DMS53 treated with DMSO at 0.1 percent for 48 hours (cell line): ENCODE results near the gene LIN7A.
"Not testable (repeated sequence)": the region's sequence is repeated elsewhere in the genome, so short reads cannot be mapped to it uniquely, and the experiment has no call there.

ENCODE experiments used
- DNase-seq: peaks from one replicate; lab custom pipeline; 2025; ENCODE audit not compliant: unreplicated experiment; lab: John Stamatoyannopoulos, UW

LIN7A gene

DNA sequence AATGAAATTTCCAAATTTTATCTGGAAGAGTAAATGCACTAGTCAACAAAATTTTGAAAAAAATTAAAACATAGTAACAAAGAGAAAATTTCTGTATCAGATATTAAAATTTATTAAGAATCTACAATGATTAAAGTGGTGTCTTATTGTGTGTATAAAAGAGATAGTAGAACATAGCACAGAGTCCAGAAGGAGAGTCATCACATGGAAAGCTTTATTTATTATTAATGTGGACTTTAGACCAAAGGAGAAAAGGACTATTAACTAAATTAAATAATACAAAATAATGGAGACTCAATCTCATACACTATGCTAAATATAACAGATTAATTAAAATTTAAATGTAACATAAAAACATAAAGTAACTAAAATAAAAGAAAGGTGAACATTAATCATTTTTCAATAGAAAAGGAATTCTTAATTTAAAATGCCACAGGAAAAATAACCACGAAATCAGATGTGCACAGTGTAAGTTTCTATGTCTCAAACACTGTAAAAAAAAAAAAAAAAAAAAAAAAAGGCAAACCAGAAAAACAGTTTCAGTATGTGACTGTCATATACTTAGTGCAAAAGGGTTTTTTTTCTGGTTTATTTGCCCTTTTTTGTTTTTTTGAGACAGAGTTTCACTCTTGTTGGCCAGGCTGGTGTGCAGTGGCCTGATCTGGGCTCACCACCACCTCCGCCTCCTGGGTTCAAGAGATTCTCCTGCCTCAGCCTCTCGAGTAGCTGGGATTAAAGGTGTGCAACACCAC lies 125.6 kb downstream of the LIN7A start:
- no peak for DNase-seq

DNA sequence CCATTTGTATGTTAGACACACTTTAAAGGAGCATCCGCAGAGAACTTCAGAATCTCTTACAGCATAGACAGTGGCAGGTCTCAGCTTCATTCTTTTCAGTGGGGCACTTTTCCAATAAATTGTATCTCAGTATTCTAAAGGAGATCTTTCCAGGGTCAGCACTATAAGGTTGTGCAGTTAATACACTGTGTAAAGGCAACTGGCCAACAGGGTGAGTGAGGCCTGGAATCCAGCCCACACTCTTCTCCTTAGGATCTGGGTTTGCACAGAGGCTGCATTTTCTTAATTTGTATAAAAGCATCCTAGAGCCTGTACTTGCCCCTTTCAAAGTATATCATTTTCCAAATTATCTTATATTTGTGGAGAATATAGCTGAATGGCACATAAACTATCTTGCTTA lies 126.9 kb downstream of the LIN7A start:
- DNase-seq, result no peak

DNA sequence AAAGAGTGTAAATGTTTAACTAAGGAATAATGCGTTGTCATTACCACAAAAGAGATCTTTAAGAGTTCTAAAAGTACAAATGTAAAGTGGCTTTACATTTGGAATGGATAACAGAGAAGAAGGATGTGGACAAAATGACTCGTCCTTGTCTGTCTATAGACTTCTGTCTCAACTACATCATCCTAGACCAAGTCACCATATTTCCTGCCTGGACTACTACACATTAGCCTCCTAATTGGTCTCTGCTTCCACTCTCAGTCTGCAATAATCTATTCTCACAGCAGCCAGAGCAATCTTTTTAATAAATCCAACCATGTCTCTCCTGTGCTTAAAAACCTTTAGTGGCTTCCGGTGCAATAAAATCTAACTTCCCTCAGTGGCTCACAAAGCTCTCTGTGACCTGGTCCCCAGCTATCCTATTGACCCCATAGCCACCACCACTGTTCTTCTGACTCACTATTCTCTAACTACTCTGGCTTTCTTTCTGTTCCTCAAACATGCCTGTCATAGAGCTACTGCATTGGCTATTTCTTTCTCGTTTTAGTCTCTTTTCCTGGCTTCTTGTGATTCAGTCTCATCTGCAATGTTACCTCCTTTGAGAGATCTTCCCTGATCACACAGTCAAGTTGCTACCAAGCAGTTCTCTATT lies 130.0 kb downstream of the LIN7A start:
- no peak for DNase-seq

DNA sequence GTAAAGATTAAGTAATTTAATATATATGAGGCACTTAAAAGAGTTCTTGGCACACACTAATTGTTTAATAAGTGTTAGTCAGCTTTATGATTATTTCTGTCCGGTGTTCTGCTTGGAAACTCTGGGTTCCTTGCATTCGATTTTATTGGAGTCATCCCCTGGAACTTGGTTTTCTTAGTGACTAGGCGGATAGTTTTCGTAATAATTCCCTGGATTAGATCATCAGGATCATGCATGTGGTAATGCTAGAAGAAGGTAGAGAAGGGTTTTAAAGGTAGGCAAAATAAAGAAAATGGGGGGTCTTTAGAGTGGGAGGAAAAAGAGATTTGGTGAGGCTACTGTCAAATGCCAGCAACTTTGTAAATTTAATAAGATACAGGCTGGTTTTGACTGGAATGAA lies 132.6 kb downstream of the LIN7A start:
- no peak for DNase-seq

DNA sequence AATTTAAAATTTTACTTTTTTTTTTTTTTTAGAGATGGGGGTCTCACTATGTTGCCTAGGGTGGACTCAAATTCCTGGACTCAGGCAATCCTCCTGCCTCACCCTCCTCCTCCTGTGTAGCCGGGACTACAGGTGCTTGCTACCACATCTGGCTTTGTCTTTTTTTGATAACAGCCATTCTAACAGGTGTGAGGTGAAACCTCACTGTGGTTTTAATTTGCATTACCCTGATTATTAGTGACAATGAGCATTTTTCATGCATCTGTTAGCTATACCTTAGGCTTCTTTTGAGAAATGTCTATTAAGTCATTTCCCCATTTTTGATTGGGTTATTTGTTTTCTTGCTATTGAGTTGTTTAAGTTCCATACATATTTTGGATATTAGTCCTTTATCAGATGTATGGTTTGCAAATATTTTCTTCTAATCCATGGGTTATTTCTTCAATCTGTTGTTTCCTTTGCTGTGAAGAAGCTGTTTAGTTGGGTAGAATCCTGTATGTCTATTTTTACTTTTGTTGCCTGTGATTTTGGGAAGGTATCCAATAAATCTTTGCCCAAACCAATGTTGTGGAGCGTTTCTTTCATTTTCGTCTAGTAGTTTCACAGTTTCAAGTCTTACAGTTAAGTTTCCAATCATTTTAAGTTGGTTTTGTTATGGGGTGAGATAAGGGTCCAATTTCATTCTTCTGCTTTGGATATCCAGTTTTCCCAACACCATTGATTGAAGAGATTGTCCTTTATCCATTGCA lies 134.9 kb downstream of the LIN7A start:
- no peak for DNase-seq

DNA sequence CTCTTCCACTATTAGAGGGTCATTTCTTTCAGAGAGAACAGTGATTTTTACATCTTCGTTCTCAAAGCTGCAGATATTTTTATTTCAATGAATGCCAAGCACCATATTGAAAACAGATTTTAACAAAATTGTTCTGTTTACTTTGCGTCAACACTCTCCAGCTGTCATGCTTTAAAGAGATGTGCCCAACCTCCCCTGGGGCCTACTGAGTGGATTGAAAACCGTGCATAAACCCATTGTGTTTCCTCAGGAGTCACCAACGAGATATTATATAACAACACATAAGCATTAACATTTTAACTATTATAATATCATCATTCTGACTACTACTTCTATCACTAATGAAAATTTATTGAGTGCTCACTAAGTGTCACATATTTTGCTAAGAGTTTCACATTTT lies 139.5 kb downstream of the LIN7A start:
- no peak for DNase-seq

DNA sequence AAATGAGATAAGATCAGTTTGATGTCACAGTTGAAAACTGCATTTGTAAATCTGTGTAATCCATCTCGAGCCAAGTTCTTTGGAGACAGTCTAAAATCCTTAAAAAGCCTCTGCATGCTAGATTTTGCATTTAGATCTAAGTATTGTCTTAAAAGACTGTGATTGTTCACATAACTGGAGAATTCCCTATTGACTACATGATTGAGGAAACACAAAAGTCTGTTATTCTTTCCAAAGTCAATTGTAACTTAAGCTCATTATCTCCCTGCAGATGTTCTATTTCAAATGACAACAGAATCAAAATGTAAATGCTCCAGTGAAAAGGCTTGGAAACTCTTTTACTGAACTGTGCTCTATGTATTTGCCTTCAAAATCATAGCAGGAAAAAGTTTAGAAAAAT lies 143.2 kb downstream of the LIN7A start:
- DNase-seq, result no peak

DNA sequence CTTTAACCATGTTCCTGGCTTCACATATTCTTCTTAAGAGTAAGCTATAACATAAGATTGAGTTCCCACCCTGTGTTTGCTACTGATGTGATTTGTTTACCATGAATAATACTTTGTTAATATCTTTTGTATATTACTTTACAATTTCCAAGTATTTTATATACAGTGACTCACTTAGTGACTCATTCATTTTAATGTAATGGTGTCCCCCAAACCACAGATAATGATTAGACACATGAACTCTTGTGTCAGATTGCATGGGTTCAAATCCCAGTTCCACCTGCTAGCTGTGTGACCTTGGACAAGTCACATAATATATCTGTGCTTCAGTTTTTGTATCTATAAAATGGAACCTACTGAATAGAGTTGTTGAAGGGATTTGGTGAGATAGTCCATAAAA lies 144.9 kb downstream of the LIN7A start:
- DNase-seq, result no peak

DNA sequence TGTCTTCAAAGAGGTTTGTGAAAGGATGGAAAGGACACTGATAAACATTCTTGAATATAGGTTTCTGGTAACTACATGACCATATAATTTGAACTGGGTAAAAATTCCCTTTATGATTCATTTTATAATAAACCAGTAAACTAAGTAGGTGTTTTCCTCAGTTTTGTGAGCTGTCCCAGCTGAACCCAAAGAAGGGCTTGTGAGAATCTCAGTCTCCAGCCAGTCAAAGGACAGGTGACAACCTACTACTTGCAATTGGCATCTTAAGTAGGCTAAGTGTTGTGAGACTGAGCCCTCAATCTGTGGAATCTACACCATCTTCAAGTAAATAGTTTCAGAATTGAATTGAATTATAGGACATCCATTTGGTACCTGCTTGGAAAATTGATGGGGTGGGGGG lies 145.9 kb downstream of the LIN7A start:
- DNase-seq, result no peak

DNA sequence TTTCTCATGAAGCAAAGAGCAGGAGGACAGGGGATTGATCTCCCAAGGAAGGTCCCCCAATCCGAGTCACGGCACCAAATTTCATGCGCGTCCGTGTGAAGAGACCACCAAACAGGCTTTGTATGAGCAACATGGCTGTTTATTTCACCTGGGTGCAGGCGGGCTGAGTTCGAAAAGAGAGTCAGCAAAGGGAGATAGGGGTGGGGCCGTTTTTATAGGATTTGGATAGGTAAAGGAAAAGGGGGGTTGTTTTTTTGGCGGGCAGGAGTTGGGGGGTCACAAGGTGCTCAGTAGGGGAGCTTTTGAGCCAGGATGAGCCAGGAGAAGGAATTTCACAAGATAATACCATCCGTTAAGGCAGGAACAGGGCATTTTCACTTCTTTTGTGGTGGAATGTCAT lies 149.3 kb downstream of the LIN7A start:
- DNase-seq, result not testable (repeated sequence)

DNA sequence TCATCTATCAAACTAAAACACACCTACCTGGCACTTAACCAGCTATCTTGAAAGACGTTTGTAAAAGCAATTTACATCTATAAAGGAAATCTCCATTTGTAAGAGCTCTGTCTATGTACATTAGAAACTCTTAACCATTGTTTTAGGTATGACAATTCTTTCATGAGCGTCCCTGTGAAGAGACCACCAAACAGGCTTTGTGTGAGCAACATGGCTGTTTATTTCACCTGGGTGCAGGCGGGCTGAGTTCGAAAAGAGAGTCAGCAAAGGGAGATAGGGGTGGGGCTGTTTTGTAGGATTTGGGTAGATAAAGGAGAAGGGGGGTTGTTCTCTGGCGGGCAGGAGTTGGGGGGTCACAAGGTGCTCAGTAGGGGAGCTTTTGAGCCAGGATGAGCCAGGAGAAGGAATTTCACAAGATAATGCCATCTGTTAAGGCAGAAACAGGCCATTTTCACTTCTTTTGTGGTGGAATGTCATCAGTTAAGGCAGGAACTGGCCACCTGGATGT lies 154.7 kb downstream of the LIN7A start:
- DNase-seq, result not testable (repeated sequence)

DNA sequence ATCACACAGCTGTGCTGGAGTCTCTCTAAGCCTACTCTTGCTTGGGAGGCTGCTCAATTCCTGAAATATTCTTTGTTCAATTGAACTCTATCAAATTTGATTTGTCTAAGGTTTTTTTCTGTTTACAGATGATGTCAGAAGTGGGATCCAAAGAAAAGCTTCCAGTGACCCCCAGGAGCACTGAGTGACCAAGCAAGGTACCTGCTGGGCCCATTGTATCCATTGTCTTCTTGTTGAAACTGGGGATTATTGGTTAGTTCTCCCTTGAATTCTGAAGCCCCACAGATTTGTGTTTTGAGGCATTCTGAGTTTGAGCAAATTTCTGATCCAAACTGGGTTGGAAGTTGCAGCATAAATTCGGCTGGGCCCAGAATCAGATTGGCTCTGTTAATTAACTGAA lies 156.4 kb downstream of the LIN7A start:
- DNase-seq, result no peak

DNA sequence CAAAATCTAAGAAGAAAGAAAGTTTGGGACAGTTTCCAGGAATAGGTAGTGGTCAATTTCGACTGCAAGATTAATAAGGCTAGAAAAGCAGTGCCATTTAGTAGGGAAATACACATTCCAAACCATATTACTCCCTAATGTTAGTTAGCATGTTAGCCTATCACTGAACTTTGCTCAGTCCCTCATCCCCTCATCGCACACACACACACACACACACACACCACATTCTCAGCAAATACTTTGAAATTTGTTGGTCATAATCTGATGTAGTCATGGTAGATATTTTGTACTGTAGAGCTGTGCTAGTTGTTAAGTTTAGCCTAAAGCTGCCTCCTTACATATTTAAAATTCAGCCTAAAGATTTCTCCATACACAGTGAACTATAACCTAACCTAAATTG lies 157.0 kb downstream of the LIN7A start:
- no peak for DNase-seq

DNA sequence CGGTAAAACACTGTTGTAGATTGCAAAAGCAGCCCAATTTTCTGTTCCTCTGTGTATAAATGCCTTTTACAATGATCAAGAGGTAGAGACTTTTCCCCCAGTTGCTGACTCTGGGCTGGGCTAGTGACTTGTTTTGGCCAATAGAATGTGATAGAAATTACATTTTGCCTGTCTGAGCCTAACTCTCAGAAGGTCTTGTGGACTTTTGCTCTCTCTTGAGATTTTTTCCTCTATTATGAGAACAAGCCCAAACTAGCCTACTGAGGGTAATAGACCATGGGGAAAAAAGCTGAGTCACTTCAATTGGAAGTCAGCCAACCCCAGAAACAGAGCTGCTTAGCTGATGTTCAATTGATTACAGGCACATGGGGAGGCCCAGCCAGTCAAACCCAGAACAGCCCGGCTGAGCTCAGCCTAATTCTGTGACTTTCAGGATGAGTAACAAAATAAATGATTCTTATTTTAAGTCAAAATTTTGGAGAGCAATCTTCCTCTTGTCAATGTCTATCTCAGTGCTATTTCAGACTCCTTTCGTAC lies 159.7 kb downstream of the LIN7A start:
- DNase-seq, result peak; percentile 98

DNA sequence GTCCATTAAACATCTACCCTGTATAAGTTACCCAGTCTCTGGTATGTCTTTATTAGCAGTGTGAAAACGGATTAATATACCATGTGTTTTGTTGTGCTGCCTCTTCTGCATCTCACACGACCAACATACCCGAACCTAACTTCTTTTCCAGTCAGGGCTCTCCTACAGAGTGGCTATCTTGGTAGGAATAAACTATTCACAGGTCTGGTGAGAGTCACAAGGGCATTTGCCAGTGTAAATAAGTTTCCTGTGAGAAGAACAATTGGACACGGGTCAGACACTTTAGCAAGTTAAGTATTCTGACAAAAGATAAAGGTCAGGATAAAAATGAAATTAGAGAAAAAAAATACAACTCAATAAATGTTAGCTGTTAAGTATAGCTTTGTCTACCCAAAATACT lies 160.1 kb downstream of the LIN7A start:
- DNase-seq, result peak; percentile 66

DNA sequence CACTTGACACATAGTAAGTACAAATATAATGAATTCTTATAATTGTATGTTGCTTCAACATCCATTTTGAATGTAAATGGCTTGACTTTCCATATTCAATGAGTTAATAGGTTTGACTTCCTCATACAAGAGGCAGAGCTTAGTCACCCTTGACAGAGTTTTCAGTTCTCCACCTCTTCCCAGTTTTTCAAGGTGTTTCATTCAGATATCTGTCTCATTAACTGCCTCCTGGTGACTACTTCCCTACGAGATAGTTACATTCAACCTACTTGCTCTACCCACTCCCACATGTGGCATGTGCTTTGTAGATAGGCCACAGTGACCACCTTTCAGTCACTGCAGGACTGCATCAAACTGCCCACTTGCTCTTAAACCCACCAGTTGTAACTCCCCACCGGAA lies 161.0 kb downstream of the LIN7A start:
- DNase-seq, result peak; percentile 14

DNA sequence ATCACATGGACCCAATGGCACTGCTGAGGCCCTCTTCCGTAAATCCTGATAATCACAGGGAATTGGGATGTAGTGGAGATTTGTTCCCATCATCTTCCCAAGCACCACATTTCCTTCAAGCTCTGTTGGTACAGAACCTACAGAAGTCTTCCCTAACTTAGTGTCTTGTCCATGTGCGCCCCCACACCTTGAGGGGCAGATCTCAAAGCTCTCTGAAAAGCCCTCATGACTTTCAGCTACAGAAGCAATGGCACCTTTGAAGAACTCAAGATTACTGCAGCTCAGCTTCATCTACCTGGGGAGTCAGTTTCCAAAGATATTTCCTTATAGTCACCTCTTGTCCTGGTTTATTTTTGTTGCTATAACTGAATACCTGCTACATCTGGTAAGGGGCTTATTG lies 166.8 kb downstream of the LIN7A start:
- no peak for DNase-seq

DNA sequence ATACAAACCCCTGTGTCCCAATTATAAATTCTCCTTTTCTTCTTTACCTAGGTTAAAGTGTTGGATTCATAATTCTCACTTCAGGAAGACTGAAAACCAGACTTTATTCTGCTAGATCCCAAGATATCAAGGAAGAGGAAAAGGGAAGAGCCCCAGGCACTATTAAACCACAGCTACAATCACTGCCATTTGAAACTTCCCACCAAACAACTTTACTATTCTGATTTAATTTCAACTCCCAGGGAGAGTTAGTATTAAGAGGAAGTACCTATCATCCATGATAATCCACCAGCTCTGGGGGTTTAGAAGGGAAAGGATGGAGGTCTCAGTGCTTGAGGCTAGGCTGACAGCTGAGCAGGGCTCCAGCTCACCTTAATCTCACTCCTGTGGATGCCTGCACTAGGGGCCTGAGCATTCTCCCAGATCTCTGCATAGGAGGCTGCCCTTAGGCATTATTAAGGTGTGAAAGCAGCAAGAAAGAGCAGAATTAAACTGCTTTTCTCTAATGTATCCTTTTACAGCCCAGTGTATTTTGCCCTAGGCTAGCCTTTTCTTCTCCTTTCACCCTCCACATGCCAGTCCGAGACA lies 168.1 kb downstream of the LIN7A start:
- no peak for DNase-seq

DNA sequence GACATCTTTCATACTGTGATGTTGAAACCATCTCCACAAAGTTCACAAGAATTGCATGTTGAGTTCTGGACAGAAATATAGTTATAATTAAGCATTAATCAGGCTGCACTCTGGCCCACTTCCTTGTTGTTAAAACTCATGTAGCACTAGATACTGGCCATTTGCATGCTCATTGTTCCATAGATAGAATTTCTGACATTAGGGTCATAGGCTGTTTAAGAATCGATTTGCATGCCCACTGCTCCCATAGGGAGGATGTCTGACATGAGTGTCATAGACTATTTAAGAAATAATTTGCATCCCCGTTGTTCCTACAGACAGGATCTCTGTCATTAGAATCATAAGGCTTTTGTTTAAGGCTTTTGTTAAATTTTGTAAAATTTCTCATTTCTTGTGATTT lies 170.8 kb downstream of the LIN7A start:
- no peak for DNase-seq

DNA sequence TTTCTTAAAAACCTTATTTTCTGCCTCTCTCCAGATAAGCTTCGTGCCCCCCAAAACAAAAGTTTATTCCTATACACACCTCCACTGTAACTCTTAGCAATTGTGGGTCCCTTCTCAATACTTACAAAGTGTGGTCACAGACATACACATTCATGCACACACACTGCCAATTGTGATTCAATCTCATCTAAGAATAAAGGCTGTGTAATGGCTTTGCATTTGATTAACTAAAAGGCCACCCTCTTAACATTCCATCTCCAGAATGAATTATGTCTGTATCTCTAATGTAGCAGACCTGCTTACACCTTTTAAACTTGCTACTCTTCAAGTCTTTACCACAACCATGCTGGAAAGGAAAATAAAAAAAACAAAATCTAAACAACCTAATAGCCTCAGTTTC lies 171.5 kb downstream of the LIN7A start:
- no peak for DNase-seq

DNA sequence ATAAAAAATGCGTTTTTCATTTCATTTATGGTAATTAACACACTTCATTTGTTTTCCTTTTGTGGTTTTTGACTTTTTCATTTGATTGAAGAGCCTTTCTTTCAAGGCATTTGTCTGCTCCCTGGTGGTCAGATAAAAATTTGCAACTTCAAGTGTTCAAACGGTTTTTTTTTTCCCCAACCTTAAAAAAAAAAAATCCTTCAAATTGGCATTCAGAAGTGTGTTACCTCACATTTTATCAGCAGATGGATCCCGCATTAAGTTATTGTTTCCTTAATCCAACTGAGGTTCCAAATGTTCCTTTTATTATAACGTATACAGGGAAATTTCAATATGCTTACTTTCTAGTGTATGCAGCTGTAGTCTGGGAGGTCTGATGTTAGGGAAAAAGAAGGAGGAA lies 173.9 kb downstream of the LIN7A start:
- peak; percentile 70 for DNase-seq
